ENCODE measurements around the gene TPPP.
"Not testable (repeated sequence)": the region's sequence is repeated elsewhere in the genome, so short reads cannot be mapped to it uniquely, and the experiment has no call there.

DNA sequence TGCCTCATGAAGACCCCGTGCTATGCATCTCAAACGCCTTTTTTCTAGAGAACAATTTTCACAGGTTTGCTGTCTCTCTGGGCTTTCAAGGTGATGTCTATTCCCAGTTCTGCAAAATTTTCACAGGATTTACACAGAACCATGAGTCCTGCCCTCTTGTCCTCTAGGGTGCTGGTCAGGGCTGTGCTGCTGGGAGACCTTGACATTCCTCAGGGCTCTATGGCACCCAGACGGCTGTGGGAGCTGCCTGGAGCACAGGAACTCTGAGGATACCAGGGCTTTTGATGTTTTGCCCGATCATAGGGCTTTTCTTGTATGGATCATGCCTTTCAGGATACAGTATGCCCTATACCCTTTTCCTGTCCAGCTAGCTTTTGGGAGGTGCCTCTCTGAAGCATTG is 22.5 kb upstream of the TPPP start:
- TF ChIP-seq, protein P1, sequence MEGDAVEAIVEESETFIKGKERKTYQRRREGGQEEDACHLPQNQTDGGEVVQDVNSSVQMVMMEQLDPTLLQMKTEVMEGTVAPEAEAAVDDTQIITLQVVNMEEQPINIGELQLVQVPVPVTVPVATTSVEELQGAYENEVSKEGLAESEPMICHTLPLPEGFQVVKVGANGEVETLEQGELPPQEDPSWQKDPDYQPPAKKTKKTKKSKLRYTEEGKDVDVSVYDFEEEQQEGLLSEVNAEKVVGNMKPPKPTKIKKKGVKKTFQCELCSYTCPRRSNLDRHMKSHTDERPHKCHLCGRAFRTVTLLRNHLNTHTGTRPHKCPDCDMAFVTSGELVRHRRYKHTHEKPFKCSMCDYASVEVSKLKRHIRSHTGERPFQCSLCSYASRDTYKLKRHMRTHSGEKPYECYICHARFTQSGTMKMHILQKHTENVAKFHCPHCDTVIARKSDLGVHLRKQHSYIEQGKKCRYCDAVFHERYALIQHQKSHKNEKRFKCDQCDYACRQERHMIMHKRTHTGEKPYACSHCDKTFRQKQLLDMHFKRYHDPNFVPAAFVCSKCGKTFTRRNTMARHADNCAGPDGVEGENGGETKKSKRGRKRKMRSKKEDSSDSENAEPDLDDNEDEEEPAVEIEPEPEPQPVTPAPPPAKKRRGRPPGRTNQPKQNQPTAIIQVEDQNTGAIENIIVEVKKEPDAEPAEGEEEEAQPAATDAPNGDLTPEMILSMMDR (IDR thresholded peaks at IDR 0.05 in 2 of 3, conservative IDR thresholded peaks at IDR 0.05 in 1 of 3; ENCODE audit: borderline replicate concordance in 1 of 3, insufficient read depth in 1 of 3, low read depth in 2 of 3, low read length in 2 of 3) = not testable (repeated sequence)
- not testable (repeated sequence) for TF ChIP-seq SP1 (IDR thresholded peaks at IDR 0.05; ENCODE audit: low read depth); EGR1 (IDR thresholded peaks at IDR 0.05; ENCODE audit: low read depth); ZNF274 (IDR thresholded peaks at IDR 0.05; ENCODE audit: low read depth, low read length); CEBPB (IDR thresholded peaks at IDR 0.05; ENCODE audit: low read depth)
- TF ChIP-seq, protein P2, sequence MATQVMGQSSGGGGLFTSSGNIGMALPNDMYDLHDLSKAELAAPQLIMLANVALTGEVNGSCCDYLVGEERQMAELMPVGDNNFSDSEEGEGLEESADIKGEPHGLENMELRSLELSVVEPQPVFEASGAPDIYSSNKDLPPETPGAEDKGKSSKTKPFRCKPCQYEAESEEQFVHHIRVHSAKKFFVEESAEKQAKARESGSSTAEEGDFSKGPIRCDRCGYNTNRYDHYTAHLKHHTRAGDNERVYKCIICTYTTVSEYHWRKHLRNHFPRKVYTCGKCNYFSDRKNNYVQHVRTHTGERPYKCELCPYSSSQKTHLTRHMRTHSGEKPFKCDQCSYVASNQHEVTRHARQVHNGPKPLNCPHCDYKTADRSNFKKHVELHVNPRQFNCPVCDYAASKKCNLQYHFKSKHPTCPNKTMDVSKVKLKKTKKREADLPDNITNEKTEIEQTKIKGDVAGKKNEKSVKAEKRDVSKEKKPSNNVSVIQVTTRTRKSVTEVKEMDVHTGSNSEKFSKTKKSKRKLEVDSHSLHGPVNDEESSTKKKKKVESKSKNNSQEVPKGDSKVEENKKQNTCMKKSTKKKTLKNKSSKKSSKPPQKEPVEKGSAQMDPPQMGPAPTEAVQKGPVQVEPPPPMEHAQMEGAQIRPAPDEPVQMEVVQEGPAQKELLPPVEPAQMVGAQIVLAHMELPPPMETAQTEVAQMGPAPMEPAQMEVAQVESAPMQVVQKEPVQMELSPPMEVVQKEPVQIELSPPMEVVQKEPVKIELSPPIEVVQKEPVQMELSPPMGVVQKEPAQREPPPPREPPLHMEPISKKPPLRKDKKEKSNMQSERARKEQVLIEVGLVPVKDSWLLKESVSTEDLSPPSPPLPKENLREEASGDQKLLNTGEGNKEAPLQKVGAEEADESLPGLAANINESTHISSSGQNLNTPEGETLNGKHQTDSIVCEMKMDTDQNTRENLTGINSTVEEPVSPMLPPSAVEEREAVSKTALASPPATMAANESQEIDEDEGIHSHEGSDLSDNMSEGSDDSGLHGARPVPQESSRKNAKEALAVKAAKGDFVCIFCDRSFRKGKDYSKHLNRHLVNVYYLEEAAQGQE (IDR thresholded peaks at IDR 0.05; ENCODE audit: low read depth) = not testable (repeated sequence)
- TF ChIP-seq, protein P3, sequence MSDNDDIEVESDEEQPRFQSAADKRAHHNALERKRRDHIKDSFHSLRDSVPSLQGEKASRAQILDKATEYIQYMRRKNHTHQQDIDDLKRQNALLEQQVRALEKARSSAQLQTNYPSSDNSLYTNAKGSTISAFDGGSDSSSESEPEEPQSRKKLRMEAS (IDR thresholded peaks at IDR 0.05) = not testable (repeated sequence)
